Inflammatory macrophage treated with lipopolysaccharide for 4 hours (primary cell): ENCODE results near the gene LRRC3.
"Not testable (repeated sequence)": the region's sequence is repeated elsewhere in the genome, so short reads cannot be mapped to it uniquely, and the experiment has no call there.

Experiments used
- DNase-seq: peaks from one replicate; pipeline ENCODE4 v3.0.0-alpha.2; 2020

LRRC3 gene

GRCh38 chr21:44459712-44460440, 4.6 kb downstream of the LRRC3 start:
- DNase-seq: no peak

DNA sequence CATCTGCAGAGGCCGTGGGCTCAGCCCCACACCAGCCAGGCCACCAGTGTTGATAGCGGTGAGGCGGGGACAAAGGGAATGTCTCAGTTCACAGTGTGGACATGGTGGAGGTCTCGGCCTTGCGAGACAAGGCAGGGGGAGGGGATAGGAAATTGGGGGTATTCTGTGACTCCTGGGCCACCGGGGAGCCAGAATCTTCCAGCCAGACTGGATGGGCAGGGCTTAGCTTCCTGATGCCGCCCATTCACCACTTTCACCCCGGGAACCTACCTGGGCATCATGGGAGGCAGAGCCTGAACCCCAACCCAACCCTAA, 5.1 kb downstream of the LRRC3 start:
- DNase-seq: no peak

- no peak for DNase-seq
Measured at GRCh38 chr21:44461005-44461404, 5.7 kb downstream of the LRRC3 start.

DNA sequence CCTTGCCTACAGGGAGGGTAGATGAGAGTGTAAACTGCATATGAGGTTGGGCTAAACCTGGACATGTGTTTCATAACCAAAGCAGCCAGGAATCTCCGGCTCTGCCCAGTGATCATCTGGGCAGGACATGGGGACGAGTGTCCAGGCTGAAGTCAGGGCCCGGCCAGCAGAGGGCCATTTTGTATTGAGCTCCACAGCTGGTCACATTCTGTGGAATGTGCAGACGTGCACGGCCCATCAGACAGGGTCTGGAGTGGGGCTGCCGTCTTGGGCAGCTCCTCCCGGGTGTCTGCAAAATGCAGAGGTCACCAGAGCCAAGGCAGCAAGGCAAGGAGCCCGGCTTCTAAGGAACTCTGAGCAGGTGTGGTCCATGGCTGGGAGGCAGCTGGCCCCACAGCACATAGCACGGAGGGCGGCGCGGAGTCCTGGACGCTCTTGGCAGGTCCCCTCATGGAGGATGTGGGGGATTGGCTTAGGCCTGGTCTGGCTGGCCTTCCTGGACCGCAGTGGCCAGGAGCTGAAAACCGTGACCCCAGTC, 6.2 kb downstream of the LRRC3 start:
- DNase-seq: no peak

DNA sequence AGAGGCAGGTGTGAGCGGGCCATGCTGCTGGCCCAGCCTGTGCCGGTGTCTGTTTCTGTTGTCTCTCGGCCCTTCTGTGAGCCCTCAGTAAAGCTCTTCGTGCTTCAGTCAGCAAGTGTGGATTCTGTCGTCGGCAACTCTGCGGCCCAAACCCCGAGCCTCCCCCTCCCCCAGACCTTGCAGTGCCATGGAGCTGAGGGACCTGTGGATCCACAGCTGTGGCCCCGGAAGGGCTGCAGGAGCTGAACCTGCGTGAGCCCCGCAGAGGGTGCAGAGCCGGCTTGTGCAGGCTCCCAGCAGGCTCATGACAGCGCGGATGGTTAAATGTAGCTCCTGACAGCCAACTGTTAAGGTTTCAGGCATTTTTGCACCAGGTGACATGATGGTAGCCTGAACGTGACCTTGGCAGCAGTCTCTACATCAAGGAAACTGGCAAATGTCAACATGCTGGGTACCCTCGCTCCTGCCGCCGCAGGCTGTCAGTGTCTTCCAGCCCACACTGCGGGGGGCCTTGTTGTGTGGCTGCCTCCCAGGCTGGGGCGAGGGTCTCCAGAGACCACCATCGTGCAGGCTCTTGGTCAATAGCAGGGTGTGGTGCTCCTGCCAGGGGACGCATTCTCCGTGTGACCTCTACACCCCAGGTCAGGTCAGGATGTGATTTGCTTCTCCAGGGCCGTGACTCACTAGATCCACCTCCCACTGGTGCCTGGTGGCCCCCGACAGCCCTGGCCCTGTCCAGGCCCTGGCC, 7.0 kb downstream of the LRRC3 start:
- no peak for DNase-seq

DNA sequence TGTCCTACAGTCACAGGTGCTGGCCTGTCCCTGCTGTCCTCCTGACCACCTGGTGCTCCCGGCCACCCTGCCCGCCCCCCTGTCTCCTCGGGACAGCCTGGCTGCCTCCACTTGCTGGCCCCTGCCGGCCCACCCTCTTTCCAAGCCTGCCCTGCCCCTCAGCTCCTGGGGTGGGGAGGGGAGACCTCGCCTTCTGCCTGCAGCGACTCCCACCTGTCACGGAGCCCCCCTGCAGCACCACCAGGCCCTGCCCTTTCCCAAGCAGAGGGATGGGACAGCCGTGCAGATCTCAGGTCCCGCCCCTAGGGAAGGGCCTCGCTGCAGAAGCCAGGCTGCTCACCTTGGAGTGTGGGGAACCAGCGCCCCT, 7.5 kb downstream of the LRRC3 start:
- DNase-seq: no peak

GRCh38 chr21:44463724-44464123, 8.4 kb downstream of the LRRC3 start:
- no peak for DNase-seq

GRCh38 chr21:44464351-44464750, 9.0 kb downstream of the LRRC3 start:
- no peak for DNase-seq

DNA sequence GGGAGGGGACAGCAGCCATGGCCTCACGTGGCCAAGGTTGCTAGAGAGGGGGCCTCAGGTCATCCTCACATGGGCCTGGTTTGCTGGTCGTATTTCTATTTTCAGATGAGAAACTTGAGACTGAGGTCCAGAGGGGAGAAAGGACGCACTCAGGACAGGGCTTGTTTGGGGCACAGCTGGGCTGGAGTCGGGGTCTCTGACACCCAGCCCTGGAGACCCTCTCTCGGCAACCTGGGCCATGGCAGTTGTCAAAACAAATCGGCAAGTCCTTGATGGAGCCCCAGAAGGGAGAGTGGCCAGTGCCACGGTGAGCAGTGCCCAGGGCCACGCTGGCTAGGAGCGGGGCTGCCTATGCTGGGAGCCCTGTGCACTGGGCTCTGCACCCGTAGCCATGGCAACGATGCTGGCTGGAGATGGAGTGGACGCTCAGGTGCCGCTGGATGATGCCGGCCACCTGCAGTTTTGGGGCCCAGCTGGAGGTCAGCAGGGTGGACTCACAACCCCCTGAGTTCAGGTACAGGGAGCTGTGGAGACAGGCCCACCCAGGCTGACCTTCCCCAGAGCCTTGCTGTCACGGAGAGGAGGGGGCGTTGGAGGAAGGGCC, 11.1 kb downstream of the LRRC3 start:
- DNase-seq: no peak

- no peak for DNase-seq
Measured at GRCh38 chr21:44466996-44467858, 11.9 kb downstream of the LRRC3 start.

DNA sequence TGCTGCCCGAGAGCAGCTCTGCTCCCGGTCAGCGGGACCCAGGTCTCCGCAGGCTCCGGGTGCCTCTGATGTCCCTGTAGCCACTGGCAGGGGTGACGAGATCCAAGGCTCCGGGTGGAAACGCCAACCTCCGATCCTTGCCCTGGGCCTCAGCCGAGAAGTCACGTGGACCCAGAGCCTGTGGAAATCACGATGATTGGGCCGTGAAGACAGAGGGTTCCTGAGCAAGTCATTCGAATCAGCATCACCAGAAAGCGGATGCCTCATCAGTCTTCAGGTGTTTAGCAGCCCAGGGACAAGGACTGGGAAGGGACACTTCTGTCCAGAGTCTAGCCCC, 12.5 kb downstream of the LRRC3 start:
- no peak for DNase-seq

- no peak for DNase-seq
Measured at GRCh38 chr21:44471341-44471740, 16.0 kb downstream of the LRRC3 start.

DNA sequence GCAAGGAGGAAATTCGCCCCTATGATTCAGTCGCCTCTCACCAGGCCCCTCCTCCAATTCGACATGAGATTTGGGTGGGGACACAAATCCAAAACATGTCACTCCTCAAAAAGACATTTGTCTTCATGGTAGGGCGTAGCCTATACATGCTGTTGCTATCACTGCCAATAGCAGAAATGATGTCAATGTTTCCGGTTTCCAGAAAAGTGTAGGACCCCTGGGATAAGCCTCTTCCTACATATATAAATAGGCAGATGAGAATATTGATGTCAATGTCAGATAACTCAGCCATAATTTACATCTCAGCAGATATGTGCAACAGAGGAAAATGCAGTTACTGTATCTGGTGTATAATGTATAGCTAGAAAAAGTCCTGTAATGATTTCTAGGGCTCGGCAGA, 16.7 kb downstream of the LRRC3 start:
- DNase-seq: no peak

- DNase-seq: no peak
Measured at GRCh38 chr21:44473915-44474555, 18.7 kb downstream of the LRRC3 start.

GRCh38 chr21:44475266-44475845, 20.0 kb downstream of the LRRC3 start:
- no peak for DNase-seq

GRCh38 chr21:44477131-44477530, 21.8 kb downstream of the LRRC3 start:
- DNase-seq: no peak

GRCh38 chr21:44477712-44478111, 22.4 kb downstream of the LRRC3 start:
- no peak for DNase-seq

DNA sequence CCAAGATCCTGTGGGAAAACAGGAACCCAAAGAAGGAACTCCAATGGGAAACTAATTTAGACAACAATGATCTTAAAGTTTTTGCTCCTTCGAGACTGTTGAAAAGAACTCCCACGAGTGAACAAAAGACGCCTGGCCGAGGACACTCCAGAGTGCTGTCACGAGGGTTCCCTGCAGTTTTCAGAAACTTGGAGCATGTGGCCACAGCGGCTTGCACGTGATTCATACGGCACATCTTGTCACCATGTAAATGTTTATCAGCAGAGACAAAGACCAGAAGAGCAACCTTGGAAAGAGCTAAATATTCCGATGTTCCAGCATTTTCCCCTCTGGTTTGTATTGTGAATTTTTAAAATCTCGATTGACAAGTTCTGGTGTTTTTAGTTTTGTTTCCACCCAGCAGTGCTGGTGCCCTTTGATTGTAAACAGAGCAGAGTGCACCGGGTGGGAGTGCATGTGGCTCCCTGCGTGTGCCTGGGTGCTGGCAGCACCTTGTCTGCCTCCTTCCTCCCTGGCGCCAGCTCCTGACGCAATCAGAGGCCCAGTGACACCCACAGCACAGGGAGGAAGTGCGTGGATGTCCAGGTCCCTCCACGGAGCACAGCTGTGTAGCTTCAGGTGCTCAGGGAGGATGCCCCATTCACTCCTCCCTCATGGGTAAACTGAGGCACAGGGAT, 23.0 kb downstream of the LRRC3 start:
- no peak for DNase-seq

- DNase-seq: no peak
Measured at GRCh38 chr21:44478801-44479167, 23.5 kb downstream of the LRRC3 start.

DNA sequence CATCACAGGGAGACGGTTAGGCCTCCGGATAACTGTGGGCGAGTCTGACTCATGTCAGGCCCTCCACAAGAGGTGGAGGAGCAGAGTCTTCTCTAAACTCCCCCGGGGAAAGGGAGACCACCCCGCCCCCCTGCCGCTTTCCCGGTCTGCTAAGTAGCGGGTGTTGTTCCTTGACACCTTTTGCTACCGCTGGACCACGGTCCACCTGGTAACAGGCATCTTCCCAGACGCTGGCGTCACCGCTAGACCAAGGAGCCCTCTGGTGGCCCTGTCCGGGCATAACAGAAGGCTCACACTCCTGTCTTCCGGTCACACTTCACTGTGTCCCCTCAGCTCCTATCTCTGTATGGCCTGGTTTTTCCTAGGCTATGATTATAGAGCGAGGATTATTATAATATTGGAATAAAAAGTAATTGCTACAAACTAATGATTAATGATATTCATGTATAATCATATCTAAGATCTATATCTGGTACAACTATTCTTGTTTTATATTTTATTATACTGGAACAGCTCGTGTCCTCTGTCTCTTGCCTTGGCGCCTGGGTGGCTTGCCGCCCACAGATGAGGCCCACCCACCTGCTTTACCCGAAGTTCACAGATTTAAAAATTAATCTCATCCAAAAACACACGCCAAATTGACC, 24.4 kb downstream of the LRRC3 start:
- DNase-seq: not testable (repeated sequence)
